Left lung (tissue), 10 donors: ENCODE measurements around the gene EPHB6. TPM values are rescaled to one million over a fixed set of nuclear protein-coding genes. Genes with fewer than 3 reads are reported as not detected.

Experiments
- ATAC-seq: fragments of 200-7000 bp; cut with Tn5 transposase; one replicate; pipeline ENCODE4 v1.9.1; 2020; ENCODE audit warnings: moderate library complexity
- DNase-seq, 4 donors: peaks; one replicate each; pipeline ENCODE4 v3.0.0-alpha.2; 2013 to 2020
- H3K27ac ChIP-seq, 2 donors: fragments of 200-600 bp; sonication (generic) in 1 of 2; one replicate each; pipeline versions ENCODE4 v1.5.0 to v1.8.0; 2020 to 2021
- H3K27me3 ChIP-seq, 2 donors: fragments of 200-600 bp; sonication (generic) in 1 of 2; one replicate each; pipeline versions ENCODE4 v1.5.0 to v1.8.0; 2020 to 2021
- H3K36me3 ChIP-seq, 2 donors: fragments of 200-600 bp; sonication (generic) in 1 of 2; one replicate each; pipeline versions ENCODE4 v1.5.0 to v1.8.0; 2020 to 2021
- H3K4me1 ChIP-seq, 2 donors: fragments of 200-600 bp; one replicate each; pipeline ENCODE4 v1.8.0; 2021
- H3K4me3 ChIP-seq, 2 donors: fragments of 200-600 bp; sonication (generic) in 1 of 2; one replicate each; pipeline versions ENCODE4 v1.5.0 to v1.8.0; 2020 to 2021; ENCODE audit warnings: mild to moderate bottlenecking in 1 of 2
- H3K9me3 ChIP-seq, 2 donors: fragments of 200-600 bp; sonication (generic) in 1 of 2; one replicate each; pipeline versions ENCODE4 v1.5.0 to v1.8.0; 2020 to 2021
- CTCF ChIP-seq, 2 donors: fragments of 200-600 bp; sonication (generic) in 1 of 2; IDR thresholded peaks; one replicate each; pipeline versions ENCODE4 v1.5.0 to v1.8.0; 2021; ENCODE audit warnings: antibody characterized with exemption in 2 of 2
- intact Hi-C, 2 donors: fragments of 100-400 bp; cut with DNase I; formaldehyde crosslinking; loops; one replicate each; pipeline versions ENCODE4 v1.11.2 to v1.14.2; 2022
- polyA plus RNA-seq, 6 donors: library from polyadenylated mRNA; unstranded; fragments of 120-200 nt; gene quantifications; one replicate each; pipeline ENCODE4 v1.2.1, GENCODE V29; 2013; ENCODE audit not compliant: insufficient read length in 6 of 6
- total RNA-seq, 2 donors: library from RNA; stranded (reverse); fragmentation: NEBNext Ultra II Directional; extraction: Animal tissue kit (Norgen Biotek cat#: 25700); gene quantifications; one replicate each; pipeline ENCODE4 v1.2.1, GENCODE V29; 2021
- donor health status: DM: no; HTN: yes; CAD: no.
- donor health status: DM: no; HTN: no; CAD: no.

EPHB6 gene
- total and polyA plus RNA-seq, 8 donors, result 6.5 to 42.8 (median 27.6) TPM

GRCh38 chr7:142847353-142847752 is 7.5 kb upstream of the EPHB6 start:
- no peak for TF ChIP-seq CTCF (IDR thresholded peaks at IDR 0.05)
- Histone ChIP-seq H3K27me3 (no peaks in the 10 kb centered on the region), H3K4me3 (no peak overlapping the region), H3K9me3 (no peaks in the 10 kb centered on the region), H3K4me1 (no peaks in the 10 kb centered on the region), H3K36me3 (no peaks in the 10 kb centered on the region), H3K27ac (no peak overlapping the region)
- ATAC-seq (no peak), DNase-seq (no peak)
- intact Hi-C loops, result no loop called here

- Histone ChIP-seq H3K4me3 (no peak overlapping the region), H3K4me1 (peaks cover 0 to 24% of the 10 kb centered on the region in 2 donors), H3K9me3 (no peaks in the 10 kb centered on the region), H3K36me3 (no peaks in the 10 kb centered on the region), H3K27me3 (peaks cover 0 to 12% of the 10 kb centered on the region in 2 donors), H3K27ac (no peak overlapping the region)
- no peak for TF ChIP-seq CTCF (IDR thresholded peaks at IDR 0.05)
- intact Hi-C loops, result loop anchor here in 1 of 2 donors (10.0 kb wide), 1 partner anchor 364 kb away; no protein-coding TSS in a partner anchor
- ATAC-seq (no peak), DNase-seq (no peak)
Measured at GRCh38 chr7:142851269-142851668, 3.6 kb upstream of the EPHB6 start.

- DNase-seq (no peak), ATAC-seq (no peak)
- H3K36me3 ChIP-seq, result no peaks in the 10 kb centered on the region
- no peak for TF ChIP-seq CTCF (IDR thresholded peaks at IDR 0.05)
- intact Hi-C loops, result loop anchor here in 1 of 2 donors (10.0 kb wide), 1 partner anchor 363 kb away; no protein-coding TSS in a partner anchor
- no peak overlapping the region for H3K27ac ChIP-seq
- peaks cover 0 to 24% of the 10 kb centered on the region in 2 donors for H3K4me1 ChIP-seq
- peaks cover 0 to 12% of the 10 kb centered on the region in 2 donors for H3K27me3 ChIP-seq
- H3K9me3 ChIP-seq, result no peaks in the 10 kb centered on the region
- H3K4me3 ChIP-seq, result no peak overlapping the region
Measured at GRCh38 chr7:142851919-142852318, 3.0 kb upstream of the EPHB6 start.

GRCh38 chr7:142853739-142854371 is 1.0 kb upstream of the EPHB6 start:
- no peaks in the 10 kb centered on the region for H3K36me3 ChIP-seq
- intact Hi-C loops, result loop anchor here in 1 of 2 donors (10.0 kb wide), 1 partner anchor 361 kb away; no protein-coding TSS in a partner anchor
- peak; percentile 68 to 70 for TF ChIP-seq CTCF (IDR thresholded peaks at IDR 0.05)
- H3K4me3 ChIP-seq, result peak overlapping the region; percentile 67 to 68
- DNase-seq, result peak; percentile 68 to 94 (median 80)
- H3K27me3 ChIP-seq, result peaks cover 0 to 12% of the 10 kb centered on the region in 2 donors
- ATAC-seq, result peak; percentile 85
- no peaks in the 10 kb centered on the region for H3K9me3 ChIP-seq
- H3K4me1 ChIP-seq, result peaks cover 0 to 24% of the 10 kb centered on the region in 2 donors
- peak overlapping the region; percentile 53 to 77 for H3K27ac ChIP-seq

- Histone ChIP-seq H3K27ac (no peak overlapping the region), H3K9me3 (no peaks in the 10 kb centered on the region), H3K4me1 (peaks cover 0 to 24% of the 10 kb centered on the region in 2 donors), H3K36me3 (no peaks in the 10 kb centered on the region), H3K4me3 (peak overlapping the region; percentile 67 to 68), H3K27me3 (peaks cover 0 to 12% of the 10 kb centered on the region in 2 donors)
- DNase-seq, result peak in 1 of 4 donors; percentile 27
- intact Hi-C loops, result loop anchor here in 1 of 2 donors (10.0 kb wide), 1 partner anchor 360 kb away; no protein-coding TSS in a partner anchor
- peak; percentile 3 for ATAC-seq
- no peak for TF ChIP-seq CTCF (IDR thresholded peaks at IDR 0.05)
Measured at GRCh38 chr7:142855114-142855743, 353 bp downstream of the EPHB6 start.
